GM12872 (cell line): ENCODE measurements around the gene EEF1B2.

Experiments used
- TF ChIP-seq, protein P1 (sequence below): IDR thresholded peaks from 3 replicates; pipeline ENCODE4 v1.5.1; 2011; ENCODE audit warnings: low read depth, mild to moderate bottlenecking, low read length, moderate library complexity; ENCODE audit not compliant: insufficient read depth

EEF1B2 gene

DNA sequence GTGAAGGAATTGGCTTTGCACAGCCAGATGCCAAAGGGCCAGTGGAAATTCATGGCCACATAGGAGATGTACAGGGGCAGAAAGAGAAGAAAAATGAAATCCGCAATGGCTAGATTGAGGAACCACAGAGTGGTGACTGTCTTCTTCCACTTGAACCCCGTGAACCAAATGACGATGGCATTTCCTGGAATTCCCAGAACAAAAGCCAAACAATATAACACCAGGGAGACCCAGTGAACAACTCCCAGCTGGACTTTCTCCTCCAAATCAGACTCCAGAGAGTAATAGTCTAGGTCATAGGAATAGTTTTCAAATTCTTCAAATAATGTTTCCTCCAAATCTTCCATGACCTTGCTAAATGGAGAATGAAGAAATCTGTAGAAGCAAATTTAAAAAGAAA, 17.2 kb downstream of the EEF1B2 start:
- TF ChIP-seq, protein P1, sequence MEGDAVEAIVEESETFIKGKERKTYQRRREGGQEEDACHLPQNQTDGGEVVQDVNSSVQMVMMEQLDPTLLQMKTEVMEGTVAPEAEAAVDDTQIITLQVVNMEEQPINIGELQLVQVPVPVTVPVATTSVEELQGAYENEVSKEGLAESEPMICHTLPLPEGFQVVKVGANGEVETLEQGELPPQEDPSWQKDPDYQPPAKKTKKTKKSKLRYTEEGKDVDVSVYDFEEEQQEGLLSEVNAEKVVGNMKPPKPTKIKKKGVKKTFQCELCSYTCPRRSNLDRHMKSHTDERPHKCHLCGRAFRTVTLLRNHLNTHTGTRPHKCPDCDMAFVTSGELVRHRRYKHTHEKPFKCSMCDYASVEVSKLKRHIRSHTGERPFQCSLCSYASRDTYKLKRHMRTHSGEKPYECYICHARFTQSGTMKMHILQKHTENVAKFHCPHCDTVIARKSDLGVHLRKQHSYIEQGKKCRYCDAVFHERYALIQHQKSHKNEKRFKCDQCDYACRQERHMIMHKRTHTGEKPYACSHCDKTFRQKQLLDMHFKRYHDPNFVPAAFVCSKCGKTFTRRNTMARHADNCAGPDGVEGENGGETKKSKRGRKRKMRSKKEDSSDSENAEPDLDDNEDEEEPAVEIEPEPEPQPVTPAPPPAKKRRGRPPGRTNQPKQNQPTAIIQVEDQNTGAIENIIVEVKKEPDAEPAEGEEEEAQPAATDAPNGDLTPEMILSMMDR = no peak

DNA sequence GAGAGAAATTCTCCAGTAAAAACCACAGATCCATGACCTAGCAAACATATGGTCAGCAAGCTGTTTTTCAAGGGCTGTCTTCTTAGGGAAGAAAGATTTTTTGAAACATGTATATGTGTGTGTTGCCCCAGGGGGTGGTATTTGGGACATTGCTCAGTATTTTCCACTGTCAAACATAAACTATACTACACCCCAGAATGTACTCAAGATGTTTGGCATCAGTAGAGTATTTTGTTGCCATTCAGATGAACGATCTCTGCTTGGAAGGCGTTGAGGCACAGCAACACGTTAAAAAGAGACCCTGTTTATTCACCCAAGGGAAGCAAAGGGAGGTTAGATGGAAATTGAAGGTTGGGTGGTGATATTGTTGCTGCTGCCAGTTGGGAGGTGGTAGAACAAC, 30.0 kb downstream of the EEF1B2 start:
- TF ChIP-seq, protein P1 = no peak

DNA sequence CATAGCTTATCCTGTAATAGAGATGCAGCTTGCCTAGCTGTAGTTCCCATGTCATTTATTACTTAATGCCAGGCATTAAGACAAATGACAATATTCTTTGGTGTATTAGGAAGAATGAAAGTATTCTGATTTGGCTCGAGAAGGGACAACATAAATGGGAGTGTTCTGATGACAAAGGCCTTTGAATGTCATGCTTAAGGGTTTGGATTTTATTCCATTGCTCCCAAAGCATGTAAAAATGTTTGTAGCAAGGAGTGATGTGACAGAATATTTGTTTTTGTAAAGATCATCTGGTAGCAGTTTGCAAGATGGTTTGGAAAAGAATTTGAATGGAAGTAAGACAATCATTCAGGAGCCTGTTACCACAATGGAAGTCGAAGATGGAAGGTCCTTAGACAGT, 30.4 kb downstream of the EEF1B2 start:
- TF ChIP-seq, protein P1 = no peak

DNA sequence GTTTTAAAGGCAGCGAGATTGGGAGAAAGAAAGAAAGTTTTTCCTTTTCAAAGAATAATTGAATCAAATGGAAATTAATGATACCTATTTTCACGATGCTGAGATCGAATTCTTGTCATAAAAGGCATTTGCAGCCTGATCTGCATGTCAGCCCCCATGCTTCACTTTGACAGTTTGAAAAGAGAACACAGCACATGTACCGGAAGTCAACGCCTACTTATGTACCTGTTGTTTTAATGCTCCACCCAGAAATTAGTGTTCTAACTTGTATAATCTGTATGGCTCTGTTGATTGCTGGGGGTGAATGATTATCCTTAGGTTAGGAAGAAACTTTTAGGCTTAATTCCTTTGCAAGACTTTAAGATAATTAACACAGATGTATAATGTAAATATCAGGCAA, 31.0 kb downstream of the EEF1B2 start:
- TF ChIP-seq, protein P1 = no peak

DNA sequence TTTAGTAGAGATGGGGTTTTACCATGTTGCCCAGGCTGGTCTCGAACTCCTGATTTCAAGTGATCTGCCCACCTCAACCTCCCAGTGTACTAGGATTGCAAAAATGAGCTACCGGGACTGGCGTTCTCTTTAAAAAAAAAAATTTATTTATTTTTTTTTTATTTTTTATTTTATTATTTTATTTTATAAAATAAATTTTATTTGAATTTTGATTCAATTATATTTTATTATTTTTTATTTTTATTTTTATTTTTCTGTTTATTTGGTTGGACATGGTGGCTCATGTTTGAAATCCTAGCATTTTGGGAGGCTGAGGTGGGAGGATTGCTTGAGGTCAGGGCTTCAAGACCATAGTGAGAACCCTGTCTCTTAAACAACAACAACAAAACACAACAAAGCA, 32.5 kb downstream of the EEF1B2 start:
- TF ChIP-seq, protein P1 = no peak

DNA sequence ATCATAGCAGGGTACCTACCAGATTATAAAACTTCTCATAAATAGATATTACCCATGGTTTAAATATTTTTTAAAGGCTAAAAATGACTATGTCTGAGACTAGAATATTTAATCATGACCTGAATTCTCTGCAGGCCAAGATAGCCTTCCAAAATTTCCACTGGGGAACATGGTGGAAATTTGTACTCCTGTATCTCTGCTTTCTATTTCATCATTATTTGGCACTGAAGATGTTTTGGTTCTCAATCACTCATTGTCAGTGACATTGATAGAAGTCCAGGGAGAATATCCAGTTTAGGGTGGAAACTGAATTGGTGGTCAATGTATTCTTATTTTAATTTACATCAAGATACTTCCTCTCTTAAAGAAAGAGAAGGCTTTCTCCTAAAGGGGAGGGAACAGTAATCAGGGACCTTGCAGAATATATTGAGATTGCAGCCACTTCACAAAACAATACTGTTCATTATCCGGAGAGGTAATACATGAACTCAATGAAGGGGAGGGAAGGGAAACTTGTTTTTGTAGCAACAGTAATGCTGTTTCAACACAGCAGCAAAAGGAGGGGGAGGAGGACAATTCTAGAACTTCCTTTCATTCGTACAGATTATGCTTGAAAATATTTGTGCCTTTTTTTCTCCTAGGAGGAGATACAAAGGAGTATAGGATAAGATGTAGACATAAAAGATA, 34.1 kb downstream of the EEF1B2 start:
- TF ChIP-seq, protein P1 = no peak

DNA sequence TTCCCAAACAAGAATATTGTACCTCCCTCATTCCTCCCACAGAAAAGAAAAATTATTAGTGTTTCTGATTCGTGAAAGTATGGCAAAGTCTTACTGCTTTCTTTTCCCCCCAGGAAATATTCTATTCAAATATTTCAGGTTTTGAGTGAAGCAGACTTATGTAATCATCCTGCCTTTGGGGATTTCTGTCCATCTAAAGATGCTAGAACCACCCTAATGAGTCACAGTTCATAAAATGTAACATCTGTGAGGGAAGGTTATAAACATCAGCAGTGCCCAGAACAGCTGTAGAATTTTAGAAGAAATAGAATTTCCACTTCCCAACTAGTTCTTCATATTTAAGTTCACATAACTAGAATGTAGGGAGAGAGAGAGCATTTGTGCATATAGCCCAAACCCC, 39.0 kb downstream of the EEF1B2 start:
- TF ChIP-seq, protein P1 = no peak
